KMS-11 (cell line): Measurements from ENCODE around the gene INHBB.

Experiments
- H2AFZ ChIP-seq: fragments of 200-600 bp; sonication (generic); 2 replicates; pipeline ENCODE4 v1.6.1; 2016; ENCODE audit warnings: antibody characterized with exemption, mixed run types, low read depth
- H3K27ac ChIP-seq: fragments of 200-600 bp; sonication (generic); 2 replicates; pipeline ENCODE4 v1.6.1; 2016; ENCODE audit warnings: mild to moderate bottlenecking, mixed run types
- H3K27me3 ChIP-seq: fragments of 200-600 bp; sonication (generic); 2 replicates; pipeline ENCODE4 v1.6.1; 2017; ENCODE audit warnings: mild to moderate bottlenecking, low read depth, mixed run types, moderate library complexity; ENCODE audit not compliant: insufficient read depth
- H3K36me3 ChIP-seq: fragments of 200-600 bp; sonication (generic); 2 replicates; pipeline ENCODE4 v1.6.1; 2017; ENCODE audit warnings: mild to moderate bottlenecking, mixed run types; ENCODE audit not compliant: insufficient read depth
- H3K4me1 ChIP-seq: fragments of 200-600 bp; sonication (generic); 2 replicates; pipeline ENCODE4 v1.6.1; 2016; ENCODE audit warnings: mild to moderate bottlenecking, low read depth, mixed run types; ENCODE audit not compliant: poor library complexity, severe bottlenecking
- H3K4me2 ChIP-seq: fragments of 200-600 bp; sonication (generic); 2 replicates; pipeline ENCODE4 v1.7.0; 2016; ENCODE audit warnings: mild to moderate bottlenecking, mixed run types
- H3K4me3 ChIP-seq: fragments of 200-600 bp; sonication (generic); IDR thresholded peaks from 2 replicates; pipeline ENCODE4 v1.6.1; 2017; ENCODE audit warnings: low read depth, low read length, mixed read lengths; ENCODE audit not compliant: insufficient read depth
- H3K79me2 ChIP-seq: fragments of 200-600 bp; sonication (generic); 2 replicates; pipeline ENCODE4 v1.6.1; 2016; ENCODE audit warnings: low read depth, mixed run types; ENCODE audit not compliant: insufficient read depth
- H3K9ac ChIP-seq: fragments of 200-600 bp; sonication (generic); 2 replicates; pipeline ENCODE4 v1.6.1; 2016; ENCODE audit warnings: mild to moderate bottlenecking, mixed run types
- H4K20me1 ChIP-seq: fragments of 200-600 bp; sonication (generic); 2 replicates; pipeline ENCODE4 v1.6.1; 2016; ENCODE audit warnings: mild to moderate bottlenecking, mixed run types; ENCODE audit not compliant: insufficient read depth
- TF ChIP-seq, protein P1 (sequence below): fragments of 200-600 bp; sonication (generic); conservative IDR thresholded peaks from 2 replicates; pipeline ENCODE4 v1.6.1; 2017; ENCODE audit warnings: low read depth, mild to moderate bottlenecking, antibody characterized with exemption, low read length, moderate library complexity, mixed read lengths

Gene INHBB

DNA sequence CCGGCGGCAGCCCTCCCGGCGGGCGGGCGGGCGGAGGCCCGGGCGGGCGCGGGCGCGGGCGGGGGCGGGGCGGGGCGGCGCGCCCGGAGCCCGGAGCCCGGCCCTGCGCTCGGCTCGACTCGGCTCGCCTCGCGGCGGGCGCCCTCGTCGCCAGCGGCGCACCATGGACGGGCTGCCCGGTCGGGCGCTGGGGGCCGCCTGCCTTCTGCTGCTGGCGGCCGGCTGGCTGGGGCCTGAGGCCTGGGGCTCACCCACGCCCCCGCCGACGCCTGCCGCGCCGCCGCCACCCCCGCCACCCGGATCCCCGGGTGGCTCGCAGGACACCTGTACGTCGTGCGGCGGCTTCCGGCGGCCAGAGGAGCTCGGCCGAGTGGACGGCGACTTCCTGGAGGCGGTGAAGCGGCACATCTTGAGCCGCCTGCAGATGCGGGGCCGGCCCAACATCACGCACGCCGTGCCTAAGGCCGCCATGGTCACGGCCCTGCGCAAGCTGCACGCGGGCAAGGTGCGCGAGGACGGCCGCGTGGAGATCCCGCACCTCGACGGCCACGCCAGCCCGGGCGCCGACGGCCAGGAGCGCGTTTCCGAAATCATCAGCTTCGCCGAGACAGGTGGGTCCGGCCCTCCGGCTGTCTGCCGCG is at the start of gene INHBB:
TSS of gene INHBB (plus strand) at position 111 of the 641 bp plus-strand sequence. CDS start at position 164, 53 bp downstream.
- H3K36me3 ChIP-seq, result no peaks in the 10 kb centered on the region
- no peaks in the 10 kb centered on the region for H3K4me1 ChIP-seq
- H3K4me2 ChIP-seq, result no peak within 1 kb of the TSS
- no peaks in the 10 kb centered on the region for H4K20me1 ChIP-seq
- TF ChIP-seq, protein P1, sequence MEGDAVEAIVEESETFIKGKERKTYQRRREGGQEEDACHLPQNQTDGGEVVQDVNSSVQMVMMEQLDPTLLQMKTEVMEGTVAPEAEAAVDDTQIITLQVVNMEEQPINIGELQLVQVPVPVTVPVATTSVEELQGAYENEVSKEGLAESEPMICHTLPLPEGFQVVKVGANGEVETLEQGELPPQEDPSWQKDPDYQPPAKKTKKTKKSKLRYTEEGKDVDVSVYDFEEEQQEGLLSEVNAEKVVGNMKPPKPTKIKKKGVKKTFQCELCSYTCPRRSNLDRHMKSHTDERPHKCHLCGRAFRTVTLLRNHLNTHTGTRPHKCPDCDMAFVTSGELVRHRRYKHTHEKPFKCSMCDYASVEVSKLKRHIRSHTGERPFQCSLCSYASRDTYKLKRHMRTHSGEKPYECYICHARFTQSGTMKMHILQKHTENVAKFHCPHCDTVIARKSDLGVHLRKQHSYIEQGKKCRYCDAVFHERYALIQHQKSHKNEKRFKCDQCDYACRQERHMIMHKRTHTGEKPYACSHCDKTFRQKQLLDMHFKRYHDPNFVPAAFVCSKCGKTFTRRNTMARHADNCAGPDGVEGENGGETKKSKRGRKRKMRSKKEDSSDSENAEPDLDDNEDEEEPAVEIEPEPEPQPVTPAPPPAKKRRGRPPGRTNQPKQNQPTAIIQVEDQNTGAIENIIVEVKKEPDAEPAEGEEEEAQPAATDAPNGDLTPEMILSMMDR, result no peak
- no peak within 1 kb of the TSS for H3K4me3 ChIP-seq
- H3K79me2 ChIP-seq, result no peaks in the 10 kb centered on the region
- peaks cover 7% of the 10 kb centered on the region; the same call in 1 of the 2 replicates for H3K27me3 ChIP-seq
- H3K27ac ChIP-seq, result no peak within 1 kb of the TSS
- H2AFZ ChIP-seq, result peak within 1 kb of the TSS; percentile 47; the same call in 1 of the 2 replicates
- H3K9ac ChIP-seq, result no peak within 1 kb of the TSS

DNA sequence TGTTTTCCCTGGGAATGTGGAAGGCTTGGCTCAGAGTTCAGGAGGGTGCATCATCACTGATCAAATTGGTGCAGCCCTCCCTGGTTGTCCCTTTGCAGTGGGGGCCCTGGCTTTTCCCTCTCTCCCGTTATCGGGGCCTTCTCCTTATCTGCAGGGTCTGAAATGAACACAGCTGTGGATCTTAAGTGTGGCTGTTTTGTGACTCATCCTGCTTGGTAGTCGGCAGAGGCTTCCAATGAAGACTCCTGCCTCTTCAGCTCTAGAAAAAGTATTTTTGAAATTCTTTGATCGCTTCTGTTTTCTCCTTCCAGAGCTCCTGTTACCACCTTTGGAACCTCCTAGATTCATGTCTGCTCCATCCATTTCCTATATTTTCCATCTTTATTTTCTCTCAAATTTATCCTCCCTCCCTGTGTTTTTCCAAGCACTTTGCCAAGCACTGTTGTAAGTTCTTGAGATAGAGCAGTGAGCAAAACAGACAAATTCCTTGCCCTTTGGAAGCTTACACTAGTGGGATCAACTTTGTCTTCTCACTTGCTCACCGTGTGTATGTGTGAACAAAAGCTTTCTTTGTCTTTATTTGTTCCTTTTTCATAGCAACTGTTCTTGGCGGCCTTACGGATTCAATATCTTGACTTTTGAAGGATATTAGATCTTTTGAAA is 47.6 kb upstream of the INHBB start:
- no peaks in the 10 kb centered on the region for H3K27me3 ChIP-seq
- no peak overlapping the region for H3K27ac ChIP-seq
- TF ChIP-seq, protein P1, result no peak
- H3K79me2 ChIP-seq, result no peaks in the 10 kb centered on the region
- no peaks in the 10 kb centered on the region for H4K20me1 ChIP-seq
- H3K4me2 ChIP-seq, result no peak overlapping the region
- no peak overlapping the region for H2AFZ ChIP-seq
- no peak overlapping the region for H3K9ac ChIP-seq
- no peak overlapping the region for H3K4me3 ChIP-seq
- H3K36me3 ChIP-seq, result no peaks in the 10 kb centered on the region
- no peaks in the 10 kb centered on the region for H3K4me1 ChIP-seq

DNA sequence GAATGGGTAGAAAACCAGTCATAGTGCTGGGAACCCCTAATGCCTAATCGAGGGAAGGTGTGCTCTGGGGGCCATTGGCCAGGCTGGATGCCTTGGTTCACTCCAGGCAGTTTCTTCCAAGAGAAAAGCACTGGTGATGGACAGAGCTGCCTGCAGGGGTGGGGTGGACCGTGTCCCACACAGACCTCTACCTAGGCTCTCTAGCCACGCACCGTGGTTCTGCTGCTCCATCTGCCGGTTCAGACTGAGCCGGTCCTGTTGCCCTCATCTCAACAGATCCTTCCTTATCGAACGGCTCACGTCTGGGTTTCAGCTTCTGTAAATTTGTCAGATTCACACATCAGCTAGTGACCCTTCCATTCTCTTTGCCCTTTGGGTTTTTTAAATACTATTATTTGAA is 46.9 kb upstream of the INHBB start:
- Histone ChIP-seq H3K79me2 (no peaks in the 10 kb centered on the region), H3K27ac (no peak overlapping the region), H3K9ac (no peak overlapping the region), H3K4me2 (no peak overlapping the region), H3K36me3 (no peaks in the 10 kb centered on the region), H3K4me3 (no peak overlapping the region), H2AFZ (no peak overlapping the region), H3K4me1 (no peaks in the 10 kb centered on the region), H3K27me3 (no peaks in the 10 kb centered on the region), H4K20me1 (no peaks in the 10 kb centered on the region)
- TF ChIP-seq, protein P1, result no peak

DNA sequence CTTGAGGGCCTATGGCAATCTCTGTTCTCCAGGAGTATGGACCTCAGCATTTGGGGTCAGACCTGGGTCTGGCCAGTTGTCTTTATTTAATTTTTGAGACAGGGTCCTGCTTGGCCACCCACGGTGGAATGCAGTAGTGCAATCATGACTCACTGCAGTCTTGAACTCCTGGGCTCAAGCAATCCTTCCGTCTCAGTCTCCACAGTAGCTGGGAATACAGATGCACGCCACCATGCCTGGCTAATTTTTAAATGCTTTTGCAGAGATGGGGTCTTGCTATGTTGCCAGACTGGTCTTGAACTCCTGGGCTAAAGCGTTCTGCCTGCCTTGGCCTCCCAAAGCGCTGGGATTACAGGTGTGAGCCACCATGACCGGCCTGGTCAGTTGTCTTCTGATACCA is 46.4 kb upstream of the INHBB start:
- no peaks in the 10 kb centered on the region for H3K27me3 ChIP-seq
- TF ChIP-seq, protein P1, result no peak

More for the DNA sequence above, 46.4 kb upstream of the INHBB start:
- no peak overlapping the region for H3K4me2 ChIP-seq
- no peaks in the 10 kb centered on the region for H4K20me1 ChIP-seq
- H3K79me2 ChIP-seq, result no peaks in the 10 kb centered on the region
- no peak overlapping the region for H3K27ac ChIP-seq
- no peaks in the 10 kb centered on the region for H3K36me3 ChIP-seq
- H3K9ac ChIP-seq, result no peak overlapping the region
- no peaks in the 10 kb centered on the region for H3K4me1 ChIP-seq
- H3K4me3 ChIP-seq, result no peak overlapping the region
- no peak overlapping the region for H2AFZ ChIP-seq
